ENCODE results near the gene ME2. TPM values are rescaled to one million over a fixed set of nuclear protein-coding genes. Genes with fewer than 3 reads are reported as not detected.
"Not testable (repeated sequence)": the region's sequence is repeated elsewhere in the genome, so short reads cannot be mapped to it uniquely, and the experiment has no call there.

ME2 gene
- total RNA-seq, 2 experiments from 2014 or later: 153 TPM

DNA sequence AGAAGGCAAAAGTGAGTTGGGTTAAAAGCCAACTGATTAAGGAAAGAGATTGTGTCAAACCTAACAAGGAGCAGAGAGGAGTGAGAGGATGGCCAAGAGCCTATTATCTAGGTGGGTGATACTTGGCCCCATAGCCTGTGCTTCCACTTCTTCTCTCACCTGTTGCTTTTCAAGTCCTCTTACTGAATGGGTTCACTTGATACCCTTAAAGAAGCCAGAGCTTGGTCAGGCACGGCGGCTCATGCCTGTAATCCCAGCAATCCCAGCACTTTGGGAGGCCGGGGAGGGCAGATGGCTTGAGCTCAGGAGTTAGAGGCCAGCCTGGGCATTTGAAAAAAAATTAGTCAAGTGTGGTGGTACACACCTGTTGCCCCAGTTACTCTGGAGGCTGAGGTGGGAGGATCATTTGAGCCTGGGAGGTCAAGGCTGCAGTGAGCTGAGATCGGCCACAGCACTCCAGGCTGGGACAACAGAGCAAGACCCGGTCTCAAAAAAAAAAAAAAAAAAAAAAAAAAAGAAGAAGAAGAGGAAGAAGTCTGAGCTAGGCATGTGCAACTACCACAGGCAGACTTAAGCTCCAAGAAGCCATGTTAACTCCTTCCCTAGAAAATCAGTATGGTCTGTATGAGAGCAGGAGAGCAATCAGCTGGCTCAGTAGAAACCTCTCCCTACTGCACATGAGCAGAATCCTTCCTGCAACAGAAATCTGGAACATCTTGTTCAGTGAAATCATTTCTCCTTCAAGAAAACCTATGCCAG, 28.4 kb upstream of the ME2 start:
- H3K27me3 Mint-ChIP-seq: peaks cover 4% of the 10 kb centered on the region
- H3K27ac Mint-ChIP-seq: no peak overlapping the region
- H3K36me3 Mint-ChIP-seq: no peaks in the 10 kb centered on the region
- peaks cover 7% of the 10 kb centered on the region for H3K9me3 Mint-ChIP-seq
- H3K4me3 Mint-ChIP-seq: no peak overlapping the region
- no peak for DNase-seq
- no peaks in the 10 kb centered on the region for H3K4me1 Mint-ChIP-seq

- no peak overlapping the region for H3K4me3 Mint-ChIP-seq
- H3K4me1 Mint-ChIP-seq: no peaks in the 10 kb centered on the region
- no peaks in the 10 kb centered on the region for H3K36me3 Mint-ChIP-seq
- no peak for DNase-seq
- peaks cover 7% of the 10 kb centered on the region for H3K9me3 Mint-ChIP-seq
- no peak overlapping the region for H3K27ac Mint-ChIP-seq
- peaks cover 4% of the 10 kb centered on the region for H3K27me3 Mint-ChIP-seq
Measured at GRCh38 chr18:50853863-50854271, 25.1 kb upstream of the ME2 start.

DNA sequence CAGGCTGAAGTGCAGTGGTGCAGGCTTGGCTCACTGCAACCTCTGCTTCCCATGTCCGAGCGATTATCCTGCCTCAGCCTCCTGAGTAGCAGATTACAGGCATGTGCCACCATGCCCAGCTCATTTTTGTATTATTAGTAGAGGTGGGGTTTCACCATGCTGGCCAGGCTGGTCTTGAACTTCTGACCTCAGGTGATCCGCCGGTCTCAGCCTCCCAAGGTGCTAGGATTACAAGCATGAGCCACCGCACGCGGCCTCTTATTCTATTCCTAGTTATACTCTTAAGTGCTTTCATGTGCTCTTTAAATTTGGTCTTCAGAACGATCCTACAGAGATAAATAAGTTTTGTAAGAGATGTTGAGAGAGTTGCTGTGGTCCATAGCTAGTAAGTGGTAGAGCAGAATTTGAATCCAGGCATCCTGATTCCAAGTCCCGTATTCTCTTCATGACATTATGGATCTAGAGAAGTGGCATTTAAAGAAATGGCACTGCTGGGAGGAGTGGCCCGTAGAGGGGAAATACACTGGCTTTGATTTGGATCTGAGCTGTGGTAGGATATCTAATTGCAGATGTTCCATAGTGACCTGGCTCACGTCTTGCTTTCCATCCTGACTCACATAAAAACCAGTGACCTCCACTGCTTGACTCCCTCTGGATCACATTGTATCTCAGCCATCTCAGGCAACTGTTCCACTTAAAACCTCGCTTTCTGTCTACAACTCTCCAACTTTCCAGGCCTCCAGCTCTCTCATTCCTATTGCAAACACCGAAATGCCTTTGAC, 22.8 kb upstream of the ME2 start:
- Mint-ChIP-seq H3K4me3 (no peak overlapping the region), H3K9me3 (peaks cover 7% of the 10 kb centered on the region), H3K4me1 (no peaks in the 10 kb centered on the region), H3K27me3 (peaks cover 4% of the 10 kb centered on the region), H3K27ac (no peak overlapping the region), H3K36me3 (no peaks in the 10 kb centered on the region)
- DNase-seq: no peak

DNA sequence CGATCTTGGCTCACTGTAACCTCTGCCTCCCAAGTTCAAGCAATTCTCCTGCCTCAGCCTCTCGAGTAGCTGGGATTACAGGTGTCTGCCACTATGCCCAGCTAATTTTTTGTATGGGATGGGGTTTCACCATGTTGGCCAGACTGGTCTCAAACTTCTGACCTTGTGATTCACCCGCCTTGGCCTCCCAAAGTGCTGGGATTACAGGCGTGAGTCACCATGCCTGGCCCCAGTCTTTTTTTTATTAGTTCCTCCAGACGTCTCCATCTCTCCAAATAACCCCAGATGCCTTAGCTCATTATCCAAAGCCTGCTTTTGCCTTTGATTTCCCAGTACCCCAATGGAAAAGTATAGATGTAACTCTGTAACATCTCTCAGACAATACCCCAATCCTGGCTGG, 21.8 kb upstream of the ME2 start:
- not testable (repeated sequence) for H3K4me3 Mint-ChIP-seq, H3K27me3 Mint-ChIP-seq, H3K9me3 Mint-ChIP-seq, H3K27ac Mint-ChIP-seq, H3K4me1 Mint-ChIP-seq, DNase-seq, H3K36me3 Mint-ChIP-seq

GRCh38 chr18:50857694-50858093, 21.2 kb upstream of the ME2 start:
- no peak overlapping the region for H3K27ac Mint-ChIP-seq
- no peaks in the 10 kb centered on the region for H3K4me1 Mint-ChIP-seq

GRCh38 chr18:50859793-50860555, 18.9 kb upstream of the ME2 start:
- DNase-seq: no peak
- no peaks in the 10 kb centered on the region for H3K9me3 Mint-ChIP-seq
- no peaks in the 10 kb centered on the region for H3K27me3 Mint-ChIP-seq
- H3K4me1 Mint-ChIP-seq: no peaks in the 10 kb centered on the region
- no peak overlapping the region for H3K27ac Mint-ChIP-seq
- H3K4me3 Mint-ChIP-seq: no peak overlapping the region
- H3K36me3 Mint-ChIP-seq: no peaks in the 10 kb centered on the region

More at GRCh38 chr18:50857694-50858093, 21.2 kb upstream of the ME2 start:
- no peaks in the 10 kb centered on the region for H3K36me3 Mint-ChIP-seq
- peaks cover 4% of the 10 kb centered on the region for H3K27me3 Mint-ChIP-seq
- H3K4me3 Mint-ChIP-seq: no peak overlapping the region
- H3K9me3 Mint-ChIP-seq: peaks cover 7% of the 10 kb centered on the region
- DNase-seq: no peak

DNA sequence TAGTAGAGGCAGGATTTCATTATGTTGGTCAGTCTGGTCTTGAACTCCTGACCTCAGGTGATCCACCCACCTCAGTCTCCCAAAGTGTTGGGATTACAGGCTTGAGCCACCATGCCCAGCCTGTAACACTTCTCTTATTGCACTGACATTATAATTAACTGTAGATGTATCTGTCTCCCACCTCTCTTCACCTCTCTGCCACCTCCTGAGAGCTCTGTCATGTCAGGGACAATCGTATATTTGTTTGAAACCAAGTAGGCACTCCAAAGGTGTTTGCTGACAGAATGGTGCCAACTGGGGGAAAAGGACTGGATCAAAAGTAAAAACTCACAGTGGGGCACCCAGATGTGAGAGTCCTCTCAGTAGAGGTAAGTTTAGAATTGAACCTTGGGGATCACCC, 17.3 kb upstream of the ME2 start:
- H3K9me3 Mint-ChIP-seq: no peaks in the 10 kb centered on the region
- H3K27ac Mint-ChIP-seq: no peak overlapping the region
- H3K4me3 Mint-ChIP-seq: no peak overlapping the region

GRCh38 chr18:50862401-50862800, 16.5 kb upstream of the ME2 start:
- Mint-ChIP-seq H3K27me3 (no peaks in the 10 kb centered on the region), H3K36me3 (no peaks in the 10 kb centered on the region), H3K4me1 (no peaks in the 10 kb centered on the region), H3K9me3 (no peaks in the 10 kb centered on the region), H3K4me3 (no peak overlapping the region), H3K27ac (no peak overlapping the region)
- no peak for DNase-seq

More for the DNA sequence above, 17.3 kb upstream of the ME2 start:
- H3K4me1 Mint-ChIP-seq: no peaks in the 10 kb centered on the region
- no peak for DNase-seq
- no peaks in the 10 kb centered on the region for H3K36me3 Mint-ChIP-seq
- no peaks in the 10 kb centered on the region for H3K27me3 Mint-ChIP-seq

DNA sequence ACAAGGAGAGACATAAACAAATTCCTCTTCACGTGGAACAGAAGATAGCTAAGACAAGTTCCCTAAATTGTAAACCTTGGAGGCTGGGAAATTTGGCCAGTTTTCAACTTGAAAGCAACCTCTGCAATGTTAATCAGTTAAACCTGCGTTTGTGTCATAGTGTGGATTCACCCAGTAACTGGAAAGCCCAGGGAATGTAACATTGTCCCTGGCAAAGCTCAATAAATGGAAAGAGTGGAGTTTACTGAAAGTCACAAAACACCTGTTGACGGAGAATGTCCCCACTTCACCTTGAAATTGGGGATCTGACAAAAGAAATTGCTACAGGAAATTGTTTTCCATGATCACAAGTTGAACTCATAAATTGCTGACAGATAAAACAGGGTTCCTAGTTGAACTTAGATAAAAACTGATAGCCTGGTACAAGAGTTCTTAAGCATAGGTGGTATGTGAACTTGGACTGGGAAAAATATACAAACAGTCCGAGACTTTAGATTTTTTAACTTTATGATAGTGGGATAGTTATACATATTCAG, 15.0 kb upstream of the ME2 start:
- H3K27ac Mint-ChIP-seq: no peak overlapping the region
- no peak for DNase-seq
- no peaks in the 10 kb centered on the region for H3K27me3 Mint-ChIP-seq
- no peaks in the 10 kb centered on the region for H3K4me1 Mint-ChIP-seq
- no peaks in the 10 kb centered on the region for H3K9me3 Mint-ChIP-seq
- no peak overlapping the region for H3K4me3 Mint-ChIP-seq
- H3K36me3 Mint-ChIP-seq: no peaks in the 10 kb centered on the region

DNA sequence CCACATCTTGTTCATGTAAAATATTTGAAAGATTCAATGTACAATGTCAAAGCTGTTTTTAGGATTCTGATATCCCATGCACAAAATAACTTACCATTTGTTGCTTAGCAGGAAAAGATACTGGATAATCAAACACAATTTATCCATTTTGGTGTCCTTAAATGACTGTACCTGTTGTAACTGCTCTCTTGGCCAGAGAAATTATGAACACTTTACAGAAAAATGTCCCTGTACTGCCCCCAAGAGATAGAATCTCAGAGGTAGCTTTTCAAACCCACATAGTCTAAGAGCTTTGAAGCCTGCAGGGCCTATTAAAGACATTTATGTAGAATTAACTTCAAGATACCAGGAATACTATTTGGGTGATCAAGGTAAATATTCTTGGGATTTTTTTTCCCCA, 12.2 kb upstream of the ME2 start:
- Mint-ChIP-seq H3K27me3 (peaks cover under 1% of the 10 kb centered on the region), H3K36me3 (no peaks in the 10 kb centered on the region)
- DNase-seq: no peak

GRCh38 chr18:50869150-50869549, 9.8 kb upstream of the ME2 start:
- no peak overlapping the region for H3K27ac Mint-ChIP-seq
- H3K4me3 Mint-ChIP-seq: no peak overlapping the region
- H3K36me3 Mint-ChIP-seq: no peaks in the 10 kb centered on the region
- H3K27me3 Mint-ChIP-seq: peaks cover 10% of the 10 kb centered on the region
- no peak for DNase-seq
- H3K4me1 Mint-ChIP-seq: no peaks in the 10 kb centered on the region
- H3K9me3 Mint-ChIP-seq: no peaks in the 10 kb centered on the region

More for the DNA sequence above, 12.2 kb upstream of the ME2 start:
- Mint-ChIP-seq H3K4me1 (no peaks in the 10 kb centered on the region), H3K27ac (no peak overlapping the region), H3K4me3 (no peak overlapping the region), H3K9me3 (no peaks in the 10 kb centered on the region)

DNA sequence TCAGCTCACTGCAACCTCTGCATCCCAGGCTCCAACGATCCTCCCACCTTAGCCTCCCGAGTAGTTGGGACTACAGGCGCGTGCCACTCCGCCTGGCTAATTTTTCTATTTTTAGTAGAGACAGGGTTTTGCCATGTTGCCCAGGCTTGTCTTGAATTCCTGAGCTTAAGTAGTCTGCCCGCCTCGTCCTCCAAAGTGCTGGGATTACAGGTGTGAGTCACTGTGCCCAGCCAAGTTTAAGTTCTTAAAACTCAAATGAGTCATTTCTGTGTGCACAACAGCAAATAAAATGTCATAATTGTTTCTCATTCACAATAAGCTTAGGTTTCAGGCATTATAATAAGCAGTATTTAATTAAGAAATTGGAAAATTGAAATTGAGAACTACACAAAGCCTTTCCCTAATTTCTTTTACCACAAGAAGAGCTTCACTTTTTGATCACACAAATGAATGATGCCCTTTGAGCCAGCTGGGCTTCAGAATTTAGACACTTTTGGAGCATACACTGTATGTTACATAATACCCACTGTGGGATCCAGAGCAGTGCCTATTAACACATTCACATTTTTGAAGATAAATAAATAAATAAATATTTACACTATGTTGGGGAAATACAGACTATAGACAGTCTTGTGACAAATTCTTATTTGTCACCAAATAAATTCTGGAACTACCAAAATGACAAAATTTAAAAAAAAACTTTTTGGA, 8.6 kb upstream of the ME2 start:
- no peak for DNase-seq
- Mint-ChIP-seq H3K27me3 (peaks cover 11% of the 10 kb centered on the region), H3K4me1 (no peaks in the 10 kb centered on the region), H3K27ac (no peak overlapping the region), H3K36me3 (no peaks in the 10 kb centered on the region), H3K9me3 (no peaks in the 10 kb centered on the region), H3K4me3 (no peak overlapping the region)

DNA sequence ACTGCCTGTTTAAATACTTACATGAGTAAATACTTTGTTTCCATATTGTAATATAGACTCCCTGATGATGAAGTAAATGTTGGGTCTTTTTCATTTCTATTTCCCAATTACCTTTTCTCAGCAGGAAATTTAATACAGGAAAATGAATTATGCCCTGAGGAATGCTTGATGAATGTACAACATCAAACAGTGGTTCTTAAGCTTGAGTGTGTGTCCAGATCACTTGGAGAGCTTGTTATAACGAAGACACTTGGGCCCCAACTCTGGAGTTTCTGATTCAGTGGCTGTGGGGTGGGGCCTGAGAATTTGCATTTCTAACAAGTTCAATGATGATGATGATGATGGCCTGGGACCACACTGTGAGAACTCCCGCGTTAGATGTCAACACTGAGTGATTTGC, 7.1 kb upstream of the ME2 start:
- no peaks in the 10 kb centered on the region for H3K9me3 Mint-ChIP-seq

GRCh38 chr18:50875966-50876536, 2.9 kb upstream of the ME2 start:
- H3K4me3 Mint-ChIP-seq: no peak overlapping the region
- no peak for DNase-seq
- no peak overlapping the region for H3K27ac Mint-ChIP-seq
- peaks cover 8% of the 10 kb centered on the region for H3K36me3 Mint-ChIP-seq
- no peaks in the 10 kb centered on the region for H3K9me3 Mint-ChIP-seq
- peaks cover 6% of the 10 kb centered on the region for H3K4me1 Mint-ChIP-seq
- peaks cover 11% of the 10 kb centered on the region for H3K27me3 Mint-ChIP-seq

More for the DNA sequence above, 7.1 kb upstream of the ME2 start:
- Mint-ChIP-seq H3K36me3 (no peaks in the 10 kb centered on the region), H3K4me3 (no peak overlapping the region), H3K27me3 (peaks cover 11% of the 10 kb centered on the region), H3K4me1 (no peaks in the 10 kb centered on the region), H3K27ac (no peak overlapping the region)
- no peak for DNase-seq

Data from activated naive CD8-positive, alpha-beta T cell treated with anti-CD3 and anti-CD28 coated beads for 36 hours (primary cell).